Lower leg skin (tissue), 3 donors: Measurements from ENCODE around the gene PPP2R5C.

ENCODE experiments used
- POLR2A ChIP-seq, 2 donors: fragments of 450-650 bp; IDR thresholded peaks; one replicate each; pipeline ENCODE4 v1.6.1; 2016 to 2017; ENCODE audit warnings: antibody characterized with exemption in 2 of 2, mild to moderate bottlenecking in 1 of 2, moderate library complexity in 1 of 2
- TF ChIP-seq, protein P1 (sequence below), 3 donors: fragments of 450-650 bp; IDR thresholded peaks; one replicate each; pipeline ENCODE4 v1.5.1; 2016; ENCODE audit warnings: antibody characterized with exemption in 3 of 3, mild to moderate bottlenecking in 3 of 3, moderate library complexity in 2 of 3

DNA sequence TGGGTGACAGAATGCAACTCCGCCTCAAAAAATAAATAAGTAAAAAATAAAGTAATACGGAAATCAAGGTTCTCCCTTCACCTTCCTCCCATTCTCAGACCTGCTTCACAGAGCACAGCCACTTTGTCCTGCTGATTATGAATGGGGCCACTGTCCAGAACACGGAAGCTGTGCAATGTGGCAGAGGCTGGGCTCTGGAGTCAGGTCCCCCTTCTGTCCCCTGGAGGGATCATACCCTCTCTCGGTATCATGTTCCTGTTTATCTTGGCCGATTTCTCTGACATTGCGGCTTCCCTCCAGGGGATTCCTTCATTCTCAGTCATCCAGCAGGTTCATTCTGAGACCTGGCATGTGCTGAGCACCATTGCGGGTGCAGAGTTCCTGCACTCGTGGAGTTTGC is 11.3 kb downstream of the PPP2R5C start:
- TF ChIP-seq, protein P1, sequence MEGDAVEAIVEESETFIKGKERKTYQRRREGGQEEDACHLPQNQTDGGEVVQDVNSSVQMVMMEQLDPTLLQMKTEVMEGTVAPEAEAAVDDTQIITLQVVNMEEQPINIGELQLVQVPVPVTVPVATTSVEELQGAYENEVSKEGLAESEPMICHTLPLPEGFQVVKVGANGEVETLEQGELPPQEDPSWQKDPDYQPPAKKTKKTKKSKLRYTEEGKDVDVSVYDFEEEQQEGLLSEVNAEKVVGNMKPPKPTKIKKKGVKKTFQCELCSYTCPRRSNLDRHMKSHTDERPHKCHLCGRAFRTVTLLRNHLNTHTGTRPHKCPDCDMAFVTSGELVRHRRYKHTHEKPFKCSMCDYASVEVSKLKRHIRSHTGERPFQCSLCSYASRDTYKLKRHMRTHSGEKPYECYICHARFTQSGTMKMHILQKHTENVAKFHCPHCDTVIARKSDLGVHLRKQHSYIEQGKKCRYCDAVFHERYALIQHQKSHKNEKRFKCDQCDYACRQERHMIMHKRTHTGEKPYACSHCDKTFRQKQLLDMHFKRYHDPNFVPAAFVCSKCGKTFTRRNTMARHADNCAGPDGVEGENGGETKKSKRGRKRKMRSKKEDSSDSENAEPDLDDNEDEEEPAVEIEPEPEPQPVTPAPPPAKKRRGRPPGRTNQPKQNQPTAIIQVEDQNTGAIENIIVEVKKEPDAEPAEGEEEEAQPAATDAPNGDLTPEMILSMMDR (IDR thresholded peaks at IDR 0.05): no peak
- no peak for TF ChIP-seq POLR2A (IDR thresholded peaks at IDR 0.05)
